NCI-H146 treated with DMSO at 0.1 percent for 48 hours (cell line): ENCODE data around the gene RPN1.
"Not testable (repeated sequence)": the region's sequence is repeated elsewhere in the genome, so short reads cannot be mapped to it uniquely, and the experiment has no call there.

Experiments
- DNase-seq: peaks from one replicate; lab custom pipeline; 2025; ENCODE audit not compliant: unreplicated experiment; lab: John Stamatoyannopoulos, UW

RPN1 gene

GRCh38 chr3:128650096-128651050 is at the start of gene RPN1:
TSS of gene RPN1 (minus strand) at chr3:128650818. CDS start at chr3:128650800, 18 bp downstream.
- peak; percentile 97 for DNase-seq

- DNase-seq, result peak; percentile 61
Measured at GRCh38 chr3:128698211-128699047, 47.8 kb upstream of the RPN1 start.

- no peak for DNase-seq
Measured at GRCh38 chr3:128697341-128697740, 46.7 kb upstream of the RPN1 start.

GRCh38 chr3:128693696-128694095 is 43.1 kb upstream of the RPN1 start:
- DNase-seq, result no peak

GRCh38 chr3:128689060-128689459 is 38.4 kb upstream of the RPN1 start:
- DNase-seq, result no peak

GRCh38 chr3:128686465-128686864 is 35.8 kb upstream of the RPN1 start:
- no peak for DNase-seq

GRCh38 chr3:128684986-128685726 is 34.5 kb upstream of the RPN1 start:
- no peak for DNase-seq

- DNase-seq, result no peak
Measured at GRCh38 chr3:128683957-128684356, 33.3 kb upstream of the RPN1 start.

- no peak for DNase-seq
Measured at GRCh38 chr3:128681369-128681829, 30.8 kb upstream of the RPN1 start.

GRCh38 chr3:128680603-128681368 is 30.2 kb upstream of the RPN1 start:
- DNase-seq, result peak; percentile 99

GRCh38 chr3:128679338-128679737 is 28.7 kb upstream of the RPN1 start:
- no peak for DNase-seq

- not testable (repeated sequence) for DNase-seq
Measured at GRCh38 chr3:128675802-128676201, 25.2 kb upstream of the RPN1 start.

- DNase-seq, result no peak
Measured at GRCh38 chr3:128674161-128674784, 23.7 kb upstream of the RPN1 start.

- DNase-seq, result no peak
Measured at GRCh38 chr3:128667641-128668040, 17.0 kb upstream of the RPN1 start.

GRCh38 chr3:128665362-128666021 is 14.9 kb upstream of the RPN1 start:
- no peak for DNase-seq

GRCh38 chr3:128663151-128663550 is 12.5 kb upstream of the RPN1 start:
- no peak for DNase-seq

GRCh38 chr3:128655531-128655930 is 4.9 kb upstream of the RPN1 start:
- DNase-seq, result no peak

GRCh38 chr3:128653993-128654805 is 3.6 kb upstream of the RPN1 start:
- not testable (repeated sequence) for DNase-seq
